PC-9 (cell line): ENCODE data around the gene PDE6G.

Experiments used
- CTCF ChIP-seq: fragments of 200-600 bp; sonication (generic); conservative IDR thresholded peaks from 2 replicates; pipeline ENCODE4 v1.6.1; 2017; ENCODE audit warnings: mixed run types, antibody characterized with exemption, mild to moderate bottlenecking, moderate library complexity
- EZH2 ChIP-seq: fragments of 200-600 bp; sonication (generic); IDR thresholded peaks from 2 replicates; pipeline ENCODE4 v1.8.0; 2017; ENCODE audit warnings: antibody characterized with exemption, low read depth

GRCh38 chr17:81652906-81653771 lies 3.2 kb downstream of the PDE6G start:
- TF ChIP-seq CTCF (no peak), EZH2 (no peak)
